Peyer's patch (tissue), 4 donors: Measurements from ENCODE around the gene RPGR.

Source experiments
- POLR2A ChIP-seq, 2 donors: fragments of 450-650 bp; IDR thresholded peaks; one replicate each; pipeline ENCODE4 v1.5.1; 2017; ENCODE audit warnings: antibody characterized with exemption in 2 of 2, mild to moderate bottlenecking in 2 of 2, moderate library complexity in 2 of 2
- TF ChIP-seq, protein P1 (sequence below), 6 experiments: fragments of 450-650 bp in 4 of 6; fragments of 200-600 bp in 2 of 6; sonication (generic) in 1 of 6; IDR thresholded peaks; one replicate each; pipeline ENCODE4 v1.5.1; 2017 to 2019; ENCODE audit warnings: antibody characterized with exemption in 6 of 6, mild to moderate bottlenecking in 3 of 6, moderate library complexity in 1 of 6

DNA sequence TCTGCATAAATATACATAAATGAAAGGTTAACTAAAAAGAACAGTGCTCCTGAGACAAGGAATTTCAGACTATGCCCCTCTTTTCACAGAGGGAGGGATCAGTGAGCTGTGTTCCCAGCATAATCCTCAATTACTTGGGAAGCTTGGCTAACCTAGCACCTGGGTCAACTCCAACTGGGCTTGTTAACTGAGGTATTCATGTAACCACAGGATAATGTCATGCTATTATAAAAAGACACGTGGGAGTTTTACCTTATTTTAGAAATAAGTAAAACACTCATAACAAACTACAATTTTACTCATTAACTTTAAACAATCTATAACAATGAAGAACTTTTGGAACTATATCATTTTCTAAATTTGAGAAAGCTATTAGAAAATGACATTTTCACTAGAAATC, 48.6 kb downstream of the RPGR start:
- TF ChIP-seq, protein P1, sequence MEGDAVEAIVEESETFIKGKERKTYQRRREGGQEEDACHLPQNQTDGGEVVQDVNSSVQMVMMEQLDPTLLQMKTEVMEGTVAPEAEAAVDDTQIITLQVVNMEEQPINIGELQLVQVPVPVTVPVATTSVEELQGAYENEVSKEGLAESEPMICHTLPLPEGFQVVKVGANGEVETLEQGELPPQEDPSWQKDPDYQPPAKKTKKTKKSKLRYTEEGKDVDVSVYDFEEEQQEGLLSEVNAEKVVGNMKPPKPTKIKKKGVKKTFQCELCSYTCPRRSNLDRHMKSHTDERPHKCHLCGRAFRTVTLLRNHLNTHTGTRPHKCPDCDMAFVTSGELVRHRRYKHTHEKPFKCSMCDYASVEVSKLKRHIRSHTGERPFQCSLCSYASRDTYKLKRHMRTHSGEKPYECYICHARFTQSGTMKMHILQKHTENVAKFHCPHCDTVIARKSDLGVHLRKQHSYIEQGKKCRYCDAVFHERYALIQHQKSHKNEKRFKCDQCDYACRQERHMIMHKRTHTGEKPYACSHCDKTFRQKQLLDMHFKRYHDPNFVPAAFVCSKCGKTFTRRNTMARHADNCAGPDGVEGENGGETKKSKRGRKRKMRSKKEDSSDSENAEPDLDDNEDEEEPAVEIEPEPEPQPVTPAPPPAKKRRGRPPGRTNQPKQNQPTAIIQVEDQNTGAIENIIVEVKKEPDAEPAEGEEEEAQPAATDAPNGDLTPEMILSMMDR (IDR thresholded peaks at IDR 0.05), result no peak
- no peak for TF ChIP-seq POLR2A (IDR thresholded peaks at IDR 0.05)
